Natural killer cell (primary cell): ENCODE results near the gene SSC5D. TPM values are rescaled to one million over a fixed set of nuclear protein-coding genes. Genes with fewer than 3 reads are reported as not detected.

ENCODE experiments used
- ATAC-seq, 3 donors: fragments of 150-1000 bp in 2 of 3; fragments of 200-7000 bp in 1 of 3; cut with Tn5 transposase; 1 replicate in 1 of 3; 2 replicates in 2 of 3; pipeline ENCODE4 v1.10.0; 2021; ENCODE audit warnings: mild to moderate bottlenecking in 2 of 3, moderate library complexity in 2 of 3
- DNase-seq, 2 donors: peaks; one replicate each; pipeline versions ENCODE4 v3.0.0 to v3.0.0-alpha.2; 2013 to 2021; ENCODE audit warnings: mixed read lengths in 1 of 2
- H3K27ac ChIP-seq: one replicate; pipeline ENCODE4 v1.5.1; 2013; ENCODE audit warnings: mild to moderate bottlenecking, low read length
- H3K27me3 ChIP-seq: one replicate; pipeline ENCODE4 v1.6.1; 2013; ENCODE audit warnings: low read length; ENCODE audit not compliant: control insufficient read depth, insufficient read depth
- H3K36me3 ChIP-seq: one replicate; pipeline ENCODE4 v1.6.1; 2013; ENCODE audit warnings: low read length; ENCODE audit not compliant: control insufficient read depth, insufficient read depth
- H3K4me1 ChIP-seq: one replicate; pipeline ENCODE4 v1.6.1; 2013; ENCODE audit warnings: low read length; ENCODE audit not compliant: control insufficient read depth, insufficient read depth
- H3K4me3 ChIP-seq: one replicate; pipeline ENCODE4 v1.5.1; 2013; ENCODE audit warnings: low read length
- H3K9me3 ChIP-seq: one replicate; pipeline ENCODE4 v1.6.1; 2013; ENCODE audit warnings: low read length; ENCODE audit not compliant: control insufficient read depth, insufficient read depth
- H3K27ac Mint-ChIP-seq, 2 donors: one replicate each; pipeline ENCODE4 v1.8.0; 2022; ENCODE audit warnings: mild to moderate bottlenecking in 2 of 2, mixed read lengths in 2 of 2, moderate library complexity in 1 of 2
- H3K27me3 Mint-ChIP-seq, 2 donors: one replicate each; pipeline ENCODE4 v1.8.0; 2022; ENCODE audit warnings: low read depth in 2 of 2, mixed read lengths in 2 of 2
- H3K36me3 Mint-ChIP-seq: one replicate; pipeline ENCODE4 v1.8.0; 2022; ENCODE audit warnings: mixed read lengths
- H3K4me1 Mint-ChIP-seq, 2 donors: one replicate each; pipeline ENCODE4 v1.8.0; 2022; ENCODE audit warnings: mixed read lengths in 2 of 2
- H3K4me3 Mint-ChIP-seq: one replicate; pipeline ENCODE4 v1.8.0; 2022; ENCODE audit warnings: mild to moderate bottlenecking, moderate library complexity, mixed read lengths
- H3K9me3 Mint-ChIP-seq, 2 donors: one replicate each; pipeline ENCODE4 v1.8.0; 2022; ENCODE audit warnings: mixed read lengths in 2 of 2
- WGBS: methylation state at CpG from one replicate; pipeline ENCODE4 v1.1.7; 2013; ENCODE audit warnings: missing lambda C conversion rate; ENCODE audit not compliant: insufficient coverage; 5-methylcytosine and 5-hydroxymethylcytosine counted together
- intact Hi-C: fragments of 100-400 bp; cut with micrococcal nuclease; formaldehyde crosslinking; loops from one replicate; pipeline ENCODE4 v1.14.2; 2022
- total RNA-seq, 4 donors: library from RNA; stranded (reverse); fragments of 120-200 nt in 1 of 4; gene quantifications; one replicate each; pipeline versions ENCODE4 v1.2.3 to v1.2.4, GENCODE V29; 2013 to 2022
- TF ChIP-seq, protein P1 (sequence below): fragments of 200-600 bp; IDR thresholded peaks from one replicate; pipeline ENCODE4 v1.8.0; 2022; ENCODE audit warnings: antibody characterized with exemption

Gene SSC5D
- total RNA-seq, 3 donors from 2014 or later (not counting 1 experiment from before 2014, with no cell fraction given): 0.11 to 0.68 (median 0.58) TPM

DNA sequence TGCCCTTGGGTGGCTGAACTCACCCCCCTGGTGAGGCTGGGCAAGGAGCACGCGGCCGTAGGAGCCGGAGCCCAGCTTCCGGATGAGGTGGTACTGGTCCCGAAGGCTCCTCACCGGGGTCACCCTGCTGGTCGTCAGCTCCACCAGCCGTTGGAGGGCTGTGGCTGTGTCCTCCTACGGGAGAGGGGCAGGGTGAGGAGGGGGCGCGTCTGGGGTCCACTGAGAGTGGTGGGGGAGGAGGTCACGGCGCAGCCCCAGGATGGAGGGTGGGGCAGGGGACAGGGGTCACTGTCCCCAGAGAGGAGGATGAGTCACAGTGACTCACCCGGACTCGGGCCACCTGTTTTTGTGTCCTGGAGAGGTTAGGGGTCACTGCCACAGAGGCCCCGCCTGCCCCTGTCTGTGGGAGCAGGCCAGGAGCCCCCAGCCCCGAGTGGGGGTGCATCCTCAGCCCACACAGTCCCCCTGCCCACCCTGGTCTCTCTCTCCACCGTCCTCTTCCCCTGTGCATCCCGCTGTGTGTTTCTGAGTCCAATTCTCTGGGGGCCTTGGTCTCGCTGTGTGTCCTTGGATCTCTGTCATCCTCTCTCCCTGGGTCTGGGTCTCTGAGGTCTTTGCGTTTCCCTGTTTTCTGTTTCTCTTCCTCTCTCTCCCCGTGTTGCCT is 56.7 kb downstream of the SSC5D start:
- H3K9me3 Mint-ChIP-seq: no peaks in the 10 kb centered on the region
- H3K36me3 Mint-ChIP-seq: no peaks in the 10 kb centered on the region
- TF ChIP-seq, protein P1, sequence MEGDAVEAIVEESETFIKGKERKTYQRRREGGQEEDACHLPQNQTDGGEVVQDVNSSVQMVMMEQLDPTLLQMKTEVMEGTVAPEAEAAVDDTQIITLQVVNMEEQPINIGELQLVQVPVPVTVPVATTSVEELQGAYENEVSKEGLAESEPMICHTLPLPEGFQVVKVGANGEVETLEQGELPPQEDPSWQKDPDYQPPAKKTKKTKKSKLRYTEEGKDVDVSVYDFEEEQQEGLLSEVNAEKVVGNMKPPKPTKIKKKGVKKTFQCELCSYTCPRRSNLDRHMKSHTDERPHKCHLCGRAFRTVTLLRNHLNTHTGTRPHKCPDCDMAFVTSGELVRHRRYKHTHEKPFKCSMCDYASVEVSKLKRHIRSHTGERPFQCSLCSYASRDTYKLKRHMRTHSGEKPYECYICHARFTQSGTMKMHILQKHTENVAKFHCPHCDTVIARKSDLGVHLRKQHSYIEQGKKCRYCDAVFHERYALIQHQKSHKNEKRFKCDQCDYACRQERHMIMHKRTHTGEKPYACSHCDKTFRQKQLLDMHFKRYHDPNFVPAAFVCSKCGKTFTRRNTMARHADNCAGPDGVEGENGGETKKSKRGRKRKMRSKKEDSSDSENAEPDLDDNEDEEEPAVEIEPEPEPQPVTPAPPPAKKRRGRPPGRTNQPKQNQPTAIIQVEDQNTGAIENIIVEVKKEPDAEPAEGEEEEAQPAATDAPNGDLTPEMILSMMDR: no peak
- peaks cover 4% of the 10 kb centered on the region for H3K27me3 ChIP-seq
- H3K4me3 Mint-ChIP-seq: no peak overlapping the region
- WGBS: 88% methylated on average over 23 of the region's 23 CpGs
- peaks cover 0 to 27% of the 10 kb centered on the region in 2 donors for H3K27me3 Mint-ChIP-seq
- DNase-seq (no peak), ATAC-seq (no peak)
- no peaks in the 10 kb centered on the region for H3K4me1 Mint-ChIP-seq
- H3K4me1 ChIP-seq: no peaks in the 10 kb centered on the region
- H3K36me3 ChIP-seq: no peaks in the 10 kb centered on the region
- no peak overlapping the region for H3K27ac ChIP-seq
- H3K27ac Mint-ChIP-seq: no peak overlapping the region
- H3K9me3 ChIP-seq: no peaks in the 10 kb centered on the region
- intact Hi-C loops: no loop called here
- no peak overlapping the region for H3K4me3 ChIP-seq

DNA sequence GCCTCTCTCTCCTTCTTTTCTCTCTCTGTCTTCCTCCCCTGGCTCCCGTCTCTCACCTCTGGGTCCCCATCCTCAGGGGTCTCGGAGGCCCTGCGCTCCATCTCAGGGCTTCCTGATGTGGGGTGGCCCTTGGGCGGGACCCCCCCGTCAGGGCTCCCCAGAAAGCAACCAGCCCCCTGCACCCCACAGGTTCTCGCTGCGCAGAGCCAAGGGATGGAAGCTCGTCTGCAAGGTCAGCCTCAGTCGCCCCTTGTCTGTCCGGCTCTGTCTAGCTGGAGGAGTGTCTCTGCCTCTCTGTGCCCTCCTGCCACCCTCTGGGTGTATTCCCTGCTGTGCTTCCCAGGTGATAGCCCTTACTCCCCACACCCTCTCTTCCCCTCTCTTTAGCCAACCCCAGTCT is 57.2 kb downstream of the SSC5D start, which contains the start of gene SBK3:
Gene SBK3 (minus strand): TSS at position 101 of the 400 bp plus-strand sequence. CDS start 0 bp downstream, at position 101.
- no peaks in the 10 kb centered on the region for H3K36me3 Mint-ChIP-seq
- H3K4me3 Mint-ChIP-seq: no peak within 1 kb of the TSS
- Histone ChIP-seq H3K27ac (no peak within 1 kb of the TSS), H3K27me3 (peaks cover 4% of the 10 kb centered on the region), H3K9me3 (no peaks in the 10 kb centered on the region), H3K36me3 (no peaks in the 10 kb centered on the region), H3K4me3 (no peak within 1 kb of the TSS), H3K4me1 (no peaks in the 10 kb centered on the region)
- peaks cover 0 to 27% of the 10 kb centered on the region in 2 donors for H3K27me3 Mint-ChIP-seq
- TF ChIP-seq, protein P1: no peak
- H3K9me3 Mint-ChIP-seq: no peaks in the 10 kb centered on the region
- 95% methylated on average over 10 of the region's 10 CpGs for WGBS
- ATAC-seq (no peak), DNase-seq (no peak)
- H3K27ac Mint-ChIP-seq: no peak within 1 kb of the TSS
- intact Hi-C loops: no loop called here
- H3K4me1 Mint-ChIP-seq: no peaks in the 10 kb centered on the region

DNA sequence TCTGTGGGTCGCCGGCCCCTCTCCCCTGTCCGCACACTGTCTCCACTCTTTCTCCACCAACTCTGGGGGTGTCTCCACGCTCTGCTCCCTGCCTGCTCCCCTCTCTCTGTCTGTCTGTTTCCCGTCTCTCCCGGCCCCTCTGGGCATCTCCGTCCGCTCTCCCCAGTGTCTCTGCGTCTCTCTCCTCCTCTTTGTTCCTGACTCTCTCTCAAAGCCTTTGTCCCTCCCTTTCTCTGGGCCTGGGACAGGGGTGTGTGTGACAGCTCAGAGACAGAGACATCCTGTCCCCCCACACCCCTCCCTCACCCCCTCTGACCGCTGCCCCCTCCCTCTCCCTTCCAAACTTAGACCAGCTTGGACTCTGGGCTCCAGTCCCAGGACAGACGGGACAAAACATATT is 57.8 kb downstream of the SSC5D start:
- Histone ChIP-seq H3K27me3 (peaks cover 4% of the 10 kb centered on the region), H3K27ac (no peak overlapping the region), H3K36me3 (no peaks in the 10 kb centered on the region), H3K4me1 (no peaks in the 10 kb centered on the region), H3K9me3 (no peaks in the 10 kb centered on the region), H3K4me3 (no peak overlapping the region)
- WGBS: 81% methylated on average over 11 of the region's 11 CpGs
- Mint-ChIP-seq H3K9me3 (no peaks in the 10 kb centered on the region), H3K27ac (no peak overlapping the region), H3K4me3 (no peak overlapping the region), H3K27me3 (peaks cover 0 to 27% of the 10 kb centered on the region in 2 donors), H3K4me1 (no peaks in the 10 kb centered on the region), H3K36me3 (no peaks in the 10 kb centered on the region)
- intact Hi-C loops: no loop called here
- ATAC-seq (no peak), DNase-seq (no peak)
- TF ChIP-seq, protein P1: no peak
